ENCODE measurements around the gene MYORG.

- TF ChIP-seq CTCF (conservative IDR thresholded peaks at IDR 0.05) (no peak), ZFX (IDR thresholded peaks at IDR 0.05) (no peak)
These were observed 677 bp upstream of the MYORG start for GRCh38 chr9:34377404-34377746.
